Activated T-cell treated with anti-CD3 and anti-CD28 coated beads, Interleukin-2, amount 50 U/mL, for 48 hours (primary cell): Measurements from ENCODE around the gene RPS15A.
"Not testable (repeated sequence)": the region's sequence is repeated elsewhere in the genome, so short reads cannot be mapped to it uniquely, and the experiment has no call there.

Experiments used
- DNase-seq, 2 experiments: peaks; one replicate each; pipeline ENCODE4 v3.0.0-alpha.2; 2020

RPS15A gene

DNA sequence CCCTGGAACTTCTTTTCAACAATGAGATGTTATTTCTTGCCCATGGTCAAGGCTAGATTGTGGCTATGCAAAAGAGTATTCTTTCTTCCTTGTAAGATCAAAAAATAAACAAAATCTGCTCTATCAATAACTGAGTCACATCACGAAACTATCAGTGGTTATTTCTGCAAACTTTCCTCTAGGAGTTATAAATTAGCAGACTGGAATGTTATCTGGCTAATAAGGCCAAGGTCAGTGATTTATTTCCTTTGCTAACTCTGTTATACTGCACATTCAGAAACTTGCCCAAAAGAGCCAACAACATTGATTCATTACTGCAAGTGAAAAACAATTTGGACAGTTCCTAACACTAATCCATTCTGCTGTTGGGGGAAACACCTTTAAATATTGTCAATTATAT, 6.2 kb upstream of the RPS15A start:
- DNase-seq: no peak

DNA sequence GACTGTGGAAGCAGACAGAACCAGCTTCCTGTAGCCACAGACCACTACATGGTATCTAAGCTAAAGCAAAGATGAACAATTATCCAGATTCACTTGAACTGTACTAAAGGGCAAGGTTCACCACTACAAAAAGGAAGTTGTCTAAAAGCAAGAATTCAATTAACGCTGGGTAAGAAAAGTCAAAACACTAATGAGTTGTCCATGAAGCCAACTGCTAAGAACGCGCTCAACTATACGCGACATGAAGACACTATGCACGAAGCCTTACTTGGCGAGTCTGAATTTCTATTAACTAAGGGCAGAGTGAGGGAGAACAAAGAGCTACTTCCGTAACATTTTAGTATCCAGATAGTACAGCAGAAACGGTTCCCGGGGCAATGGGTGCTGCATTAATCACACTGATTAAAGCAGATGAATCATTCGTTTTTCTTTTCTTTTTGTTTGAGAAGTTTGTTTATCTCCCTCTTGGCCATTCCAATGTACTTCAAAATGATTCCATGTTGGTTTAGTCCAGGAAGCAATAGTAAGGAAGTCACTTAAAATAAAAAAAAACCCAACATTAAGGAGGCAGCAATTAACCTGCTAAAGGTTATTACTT, 2.8 kb upstream of the RPS15A start:
- no peak for DNase-seq

DNA sequence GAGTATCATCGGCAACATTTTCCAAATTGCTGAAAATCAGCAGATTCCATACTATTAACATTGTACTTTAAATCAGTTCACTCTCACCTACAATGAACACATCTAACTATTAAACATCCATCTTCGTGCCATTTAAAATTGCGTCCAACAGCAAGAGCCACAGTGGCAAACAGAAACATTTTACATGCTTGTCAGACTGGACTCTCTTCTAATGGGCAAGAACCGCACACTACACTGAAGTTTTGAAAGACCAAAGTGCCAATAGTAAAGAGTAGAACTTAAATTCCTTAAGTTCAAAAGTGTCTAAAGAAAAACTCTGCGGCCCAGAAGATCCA, 652 bp downstream of the RPS15A start:
- DNase-seq: no peak

DNA sequence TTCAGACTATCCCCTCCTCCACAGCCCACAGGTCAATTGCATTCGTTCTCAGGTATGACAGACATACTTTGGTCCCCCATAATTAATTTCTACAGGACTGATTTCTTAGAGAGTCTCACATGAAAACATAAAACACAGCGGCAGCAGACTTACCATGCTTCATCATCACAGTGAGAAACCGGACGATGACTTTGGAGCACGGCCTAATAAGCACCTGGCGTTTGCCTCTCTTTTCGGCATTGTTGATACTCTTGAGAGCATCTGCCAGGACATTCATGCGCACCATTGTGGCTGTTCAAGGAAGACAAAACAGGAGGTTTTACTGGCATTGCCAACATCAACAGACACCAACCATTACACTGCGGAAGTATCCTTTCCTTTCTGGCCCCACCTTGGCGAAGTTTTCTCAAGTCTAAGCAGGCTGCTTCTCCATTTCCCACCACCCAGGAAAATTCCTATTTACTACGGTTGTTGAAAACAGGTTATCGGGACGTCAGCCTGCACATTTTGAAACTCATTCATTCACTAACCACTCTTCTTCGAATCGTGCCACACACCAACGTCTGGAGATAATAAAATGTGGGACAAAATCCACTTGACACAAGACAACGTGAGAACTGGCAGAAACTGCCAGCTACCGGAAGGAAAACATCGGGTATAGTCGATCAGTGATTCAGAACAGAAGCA, 1.2 kb downstream of the RPS15A start:
- DNase-seq: no peak

DNA sequence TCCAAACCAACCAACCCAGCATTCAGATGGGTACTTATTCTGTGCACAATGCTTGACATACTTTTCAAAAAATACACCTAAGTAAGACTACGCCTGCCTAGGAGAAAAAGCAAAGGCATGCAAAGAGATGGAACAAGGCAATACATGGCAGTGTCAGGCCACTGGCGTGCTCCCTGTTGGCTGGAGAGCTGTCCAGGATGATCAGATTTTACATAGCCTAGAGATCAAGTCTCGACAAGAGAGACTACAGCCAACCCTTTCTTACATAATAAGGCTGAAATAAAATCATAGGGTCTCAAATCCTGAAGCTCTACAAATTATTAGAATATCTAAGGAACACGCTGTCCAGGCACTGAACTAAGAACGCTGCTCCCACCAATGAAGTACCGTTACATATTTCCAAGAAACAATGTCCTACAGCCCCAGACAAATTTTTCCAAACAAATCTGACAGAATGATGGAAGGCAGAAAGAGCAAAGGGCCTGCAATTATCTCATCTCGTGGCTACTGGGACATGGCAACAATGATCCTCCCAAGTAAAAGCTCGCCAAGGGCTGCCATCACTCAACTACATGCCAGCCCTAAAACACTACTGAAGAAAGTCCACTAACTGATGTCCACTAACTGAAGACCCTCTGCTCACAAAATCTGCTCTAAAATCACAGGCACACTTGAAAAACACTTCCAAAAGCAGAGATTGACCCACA, 5.1 kb downstream of the RPS15A start:
- no peak for DNase-seq

DNA sequence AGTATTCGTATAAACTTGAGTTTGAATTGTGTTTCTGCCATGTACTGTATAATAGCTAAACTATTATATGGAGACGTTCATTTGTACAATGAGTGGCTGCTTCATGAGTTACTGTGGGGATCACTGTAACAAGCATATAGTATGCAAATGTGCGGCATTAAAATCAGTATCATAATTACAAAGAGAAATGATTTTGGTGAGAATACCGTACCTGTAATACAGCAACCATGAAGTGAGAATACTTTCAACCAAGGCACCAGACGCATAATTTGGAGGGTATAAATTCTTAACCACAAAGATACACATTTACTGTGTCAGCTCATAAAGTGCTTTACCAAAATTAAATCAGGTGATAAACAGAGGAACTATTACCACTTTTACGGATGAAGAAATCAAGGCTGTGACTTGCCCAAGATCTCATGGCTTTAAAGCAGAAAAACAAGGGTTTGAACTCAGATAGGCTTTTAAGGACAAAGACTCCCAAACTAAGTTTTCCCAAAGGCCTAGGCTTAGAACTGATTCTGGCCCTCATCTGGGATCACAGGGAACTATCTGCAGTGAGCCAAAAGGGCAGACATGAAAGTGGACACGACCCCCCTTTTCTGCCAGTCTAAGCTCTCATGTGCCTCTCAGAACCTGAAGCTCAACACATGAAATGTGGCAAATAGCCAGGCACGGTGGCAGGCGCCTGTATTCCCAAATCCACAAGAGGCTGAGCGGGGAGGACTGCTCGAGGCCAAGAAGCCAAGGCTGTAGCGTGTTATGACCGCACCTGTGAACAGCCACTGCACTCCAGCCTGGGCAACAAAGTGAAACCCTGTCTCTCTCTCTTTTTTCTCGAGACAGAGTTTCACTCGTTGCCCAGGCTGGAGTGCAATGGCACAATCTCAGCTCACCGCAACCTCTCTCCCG, 6.4 kb downstream of the RPS15A start:
- DNase-seq: no peak

DNA sequence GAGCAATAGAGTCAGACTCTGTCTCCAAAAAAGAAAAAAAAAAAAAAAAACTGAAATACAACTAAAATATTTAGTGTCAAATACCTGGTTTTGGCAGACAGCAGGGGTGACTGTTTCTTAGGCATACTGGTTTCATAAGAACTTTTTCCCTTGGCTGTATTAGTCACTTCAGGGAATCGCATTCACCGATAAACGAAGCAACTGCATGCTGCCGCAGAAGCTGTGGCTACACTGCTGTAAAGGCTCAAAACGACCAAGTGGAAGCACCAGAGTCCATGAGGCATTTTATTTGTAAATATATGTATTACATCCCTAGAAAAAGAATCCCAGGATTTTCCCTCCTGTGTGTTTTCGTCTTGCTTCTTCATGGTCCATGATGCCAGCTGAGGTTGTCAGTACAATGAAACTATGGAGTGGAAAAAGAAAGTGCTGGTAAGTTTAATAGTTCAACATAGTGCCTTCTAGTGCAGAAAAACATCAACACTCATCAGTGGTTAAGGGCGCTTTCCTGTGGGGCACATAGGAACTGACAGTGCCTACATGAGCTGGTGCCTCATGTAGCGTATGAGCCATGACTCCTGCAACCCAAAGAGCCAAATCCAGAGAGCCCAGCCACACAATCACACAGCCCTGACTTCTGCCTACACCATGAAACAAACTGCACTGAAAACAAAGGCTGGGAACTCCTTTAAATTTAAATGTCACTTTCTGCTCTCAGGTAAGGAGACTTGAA, 7.3 kb downstream of the RPS15A start:
- peak in 1 of 2 experiments; percentile 41 for DNase-seq

DNA sequence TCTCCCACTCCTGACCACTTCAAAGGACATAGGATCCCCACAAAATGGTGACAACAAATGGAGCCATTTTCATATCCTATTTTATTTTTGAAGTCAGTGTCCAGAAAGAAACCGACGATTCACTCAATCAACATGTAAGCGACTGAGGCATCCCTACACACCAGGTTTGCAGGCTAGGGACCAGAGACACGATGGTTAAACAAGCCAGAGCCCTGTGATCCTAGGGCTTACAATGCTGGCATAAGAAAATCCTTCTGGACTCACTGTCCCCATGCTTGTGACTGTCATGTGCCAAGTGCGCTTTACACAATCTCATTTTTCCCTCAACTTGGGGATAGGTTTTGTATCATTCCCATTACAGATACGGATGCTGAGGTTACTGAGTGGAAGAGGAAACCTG, 8.9 kb downstream of the RPS15A start:
- not testable (repeated sequence) for DNase-seq

DNA sequence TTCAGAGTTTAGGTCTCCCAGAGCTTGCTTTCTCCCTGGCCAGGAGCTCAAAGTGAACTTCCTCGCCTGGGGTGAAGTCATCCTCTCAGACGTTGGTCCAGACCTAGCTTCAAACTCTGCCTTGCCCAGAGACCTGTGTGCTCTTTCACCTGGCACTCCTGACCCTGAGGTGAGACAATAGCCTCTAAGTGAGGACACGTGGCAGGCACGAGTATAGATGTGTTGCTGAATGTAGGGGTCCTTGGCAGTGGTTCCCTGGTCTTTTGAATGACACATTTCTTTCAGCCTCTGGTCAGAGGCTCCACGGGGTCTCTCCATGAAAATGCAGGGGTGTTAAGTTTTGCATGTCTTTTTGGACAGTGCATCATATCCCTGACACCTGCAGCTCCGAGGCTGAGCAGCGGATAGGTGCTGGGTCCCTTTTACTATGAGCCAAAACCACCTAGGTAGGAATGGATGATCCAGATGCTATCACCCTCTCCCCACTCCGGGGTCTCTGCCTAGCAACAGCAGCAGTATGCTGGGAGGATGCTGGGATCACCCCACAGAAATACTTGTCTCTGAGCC, 9.6 kb downstream of the RPS15A start:
- peak in 1 of 2 experiments; percentile 41 for DNase-seq

DNA sequence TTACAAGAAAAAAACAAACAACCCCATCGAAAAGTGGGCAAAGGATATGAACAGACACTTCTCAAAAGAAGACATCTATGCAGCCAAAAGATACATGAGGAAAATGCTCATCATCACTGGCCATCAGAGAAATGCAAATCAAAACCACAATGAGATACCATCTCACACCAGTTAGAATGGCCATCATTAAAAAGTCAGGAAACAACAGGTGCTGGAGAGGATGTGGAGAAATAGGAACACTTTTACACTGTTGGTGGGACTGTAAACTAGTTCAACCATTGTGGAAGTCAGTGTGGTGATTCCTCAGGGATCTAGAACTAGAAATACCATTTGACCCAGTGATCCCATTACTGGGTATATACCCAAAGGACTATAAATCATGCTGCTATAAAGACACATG, 12.5 kb downstream of the RPS15A start:
- not testable (repeated sequence) for DNase-seq

DNA sequence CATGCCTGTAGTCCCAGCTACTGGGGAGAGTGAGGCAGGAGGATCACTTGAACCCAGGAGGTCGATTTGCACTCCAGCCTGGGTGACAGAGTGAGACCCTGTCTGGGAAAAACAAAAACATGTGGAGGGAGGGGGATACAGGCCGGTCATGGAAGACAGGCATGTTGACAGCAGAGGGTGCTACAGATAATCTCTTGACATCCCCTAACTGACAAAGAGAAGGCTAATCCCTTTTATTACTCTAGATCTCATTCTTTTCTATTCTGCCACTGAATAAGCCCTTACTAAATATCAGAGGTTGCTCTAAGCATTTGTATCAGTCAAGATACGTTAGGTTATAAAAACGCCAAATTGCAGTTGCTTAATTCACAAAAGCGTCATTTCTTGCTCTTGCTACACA, 13.8 kb downstream of the RPS15A start:
- not testable (repeated sequence) for DNase-seq

DNA sequence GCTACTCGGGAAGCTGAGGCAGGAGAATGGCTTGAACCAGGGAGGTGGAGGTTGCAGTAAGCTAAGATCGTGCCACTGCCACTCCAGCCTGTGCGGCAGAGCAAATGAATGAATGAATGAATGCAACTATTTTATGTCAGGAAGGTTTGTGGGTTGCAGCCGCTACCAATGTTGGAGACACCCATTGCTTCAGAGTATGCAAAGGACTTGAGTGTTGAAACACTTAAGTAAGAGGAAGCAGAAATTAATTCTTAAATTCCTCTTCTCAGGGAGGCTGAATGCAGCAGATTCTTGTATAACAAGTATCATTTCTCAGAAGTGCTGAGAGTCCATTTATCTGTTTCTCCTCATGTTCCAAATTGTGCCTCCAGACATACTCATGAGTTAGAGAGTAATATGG, 15.5 kb downstream of the RPS15A start:
- DNase-seq: not testable (repeated sequence)

DNA sequence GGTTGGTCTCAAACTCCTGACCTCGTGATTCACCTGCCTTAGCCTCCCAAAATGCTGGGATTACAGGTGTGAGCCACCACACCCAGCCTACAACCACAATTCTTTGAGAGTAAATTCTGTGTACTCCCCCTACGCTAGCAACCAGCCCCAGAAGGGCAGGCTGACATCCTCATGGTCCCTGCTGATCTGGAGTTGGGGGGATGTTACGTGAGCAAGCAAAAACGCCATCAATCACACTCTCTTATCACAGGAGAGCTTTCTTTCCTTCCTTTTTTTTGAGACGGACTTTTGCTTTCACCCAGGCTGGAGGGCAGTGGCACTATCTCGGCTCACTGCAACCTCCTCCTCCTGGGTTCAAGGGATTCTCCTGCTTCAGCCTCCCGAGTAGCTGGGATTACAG, 18.0 kb downstream of the RPS15A start:
- not testable (repeated sequence) for DNase-seq

DNA sequence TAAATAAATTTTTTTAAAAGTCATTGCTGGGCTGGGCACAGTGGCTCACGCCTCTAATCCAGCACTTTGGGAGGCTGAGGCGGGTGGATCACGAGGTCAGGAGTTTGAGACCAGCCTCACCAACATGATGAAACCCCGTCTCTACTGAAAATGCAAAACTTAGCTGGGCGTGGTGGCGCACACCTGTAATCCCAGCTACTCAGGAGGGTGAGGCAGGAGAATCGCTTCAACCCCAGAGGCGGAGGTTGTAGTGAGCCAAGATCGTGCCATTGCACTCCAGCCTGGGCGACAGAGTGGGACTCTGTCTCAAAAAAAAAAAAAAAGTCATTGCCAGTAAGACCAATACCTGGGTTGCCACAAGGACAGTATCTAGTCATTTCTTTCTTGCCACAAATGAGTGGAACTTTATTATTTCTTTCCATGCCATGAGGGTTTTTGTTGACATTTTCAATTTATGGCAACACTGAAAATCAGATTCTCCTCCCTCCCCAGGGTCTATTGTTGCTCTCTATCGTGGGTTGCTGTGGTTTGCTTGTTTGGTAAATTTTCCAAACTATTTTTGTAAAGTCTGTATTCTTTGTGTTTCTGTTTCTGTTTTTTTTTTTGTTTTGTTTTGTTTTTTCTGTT, 19.7 kb downstream of the RPS15A start:
- DNase-seq: not testable (repeated sequence)

DNA sequence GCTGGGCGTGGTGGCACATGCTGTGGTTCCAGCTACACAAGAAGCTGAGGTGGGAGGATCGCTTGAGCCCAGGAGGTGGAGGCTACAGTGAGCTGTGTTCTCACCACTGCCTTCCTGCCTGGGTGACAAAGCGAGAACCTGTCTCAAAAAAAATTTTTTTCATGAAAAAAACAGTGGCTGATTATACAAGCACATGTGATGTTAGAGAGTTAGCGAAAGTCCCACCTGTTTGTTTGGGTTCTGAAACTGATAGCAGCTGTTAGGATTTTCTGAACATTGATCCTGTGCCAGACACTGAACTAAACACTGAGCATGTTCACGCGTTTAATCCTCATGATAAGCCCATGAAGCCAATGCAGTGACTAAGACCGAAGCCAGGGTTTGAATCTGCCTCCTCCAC, 22.9 kb downstream of the RPS15A start:
- peak in 1 of 2 experiments; percentile 47 for DNase-seq

DNA sequence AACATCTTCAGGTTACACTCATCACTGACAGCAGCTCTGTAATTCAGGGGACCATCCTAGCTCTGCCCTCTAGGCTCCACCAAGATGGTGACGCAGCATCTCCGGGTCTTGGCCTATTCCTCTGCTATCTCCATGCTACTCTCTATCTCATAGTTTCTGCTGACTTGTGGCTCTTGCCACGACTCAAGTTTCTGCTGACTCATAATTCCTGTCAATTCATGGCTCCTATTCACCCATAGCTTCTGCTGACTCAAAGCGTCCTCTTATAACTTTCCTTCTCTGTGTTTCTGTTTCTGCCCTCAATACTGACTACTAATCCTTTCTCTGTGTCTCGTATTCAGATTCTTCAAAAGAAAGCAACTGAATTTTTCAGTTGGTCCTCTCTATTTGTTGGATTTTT, 27.4 kb downstream of the RPS15A start:
- not testable (repeated sequence) for DNase-seq

DNA sequence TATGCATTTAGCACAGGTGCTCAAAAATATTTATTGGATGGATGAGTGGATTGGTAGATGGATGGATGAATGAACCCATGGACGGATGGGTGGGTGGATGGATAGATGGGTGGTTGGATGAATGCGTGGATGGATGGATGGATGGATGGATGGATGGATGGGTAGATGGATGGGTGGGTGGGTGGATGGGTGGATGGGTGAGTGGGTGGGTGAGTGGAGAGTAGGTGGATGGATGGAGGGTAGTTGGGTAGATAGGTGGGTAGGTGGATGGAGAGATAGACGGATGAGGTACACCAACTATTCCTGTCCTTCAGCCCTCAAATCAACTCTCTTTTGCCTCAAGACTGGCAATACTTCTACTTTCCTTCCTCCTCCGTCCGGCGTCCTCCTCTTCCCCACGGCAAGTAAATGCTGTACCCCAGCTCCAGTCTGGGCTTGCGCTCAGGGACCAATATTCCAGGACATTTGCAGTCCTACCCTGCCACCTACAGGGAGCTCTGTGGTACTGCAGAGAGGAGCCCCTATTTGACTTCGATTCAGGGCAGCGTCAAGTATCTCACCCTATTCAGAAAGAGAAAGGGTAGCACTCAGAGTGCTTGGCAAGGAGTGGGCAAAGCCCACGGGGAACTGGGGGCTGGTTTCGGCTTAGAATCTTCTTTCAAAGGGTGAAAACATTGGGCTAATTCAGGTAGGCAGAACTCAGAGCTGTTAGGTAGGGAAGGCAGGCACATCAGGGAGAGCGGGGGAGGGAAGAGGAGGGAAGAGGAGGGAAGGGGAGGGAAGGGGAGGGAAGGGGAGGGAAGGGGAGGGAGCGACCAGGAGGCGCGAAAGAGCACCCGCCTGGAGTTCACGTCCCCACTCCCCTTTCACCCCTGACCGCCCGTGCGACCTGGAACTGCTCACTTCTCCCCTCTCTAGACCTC, 30.3 kb downstream of the RPS15A start:
- peak; percentile 69 to 73 for DNase-seq

DNA sequence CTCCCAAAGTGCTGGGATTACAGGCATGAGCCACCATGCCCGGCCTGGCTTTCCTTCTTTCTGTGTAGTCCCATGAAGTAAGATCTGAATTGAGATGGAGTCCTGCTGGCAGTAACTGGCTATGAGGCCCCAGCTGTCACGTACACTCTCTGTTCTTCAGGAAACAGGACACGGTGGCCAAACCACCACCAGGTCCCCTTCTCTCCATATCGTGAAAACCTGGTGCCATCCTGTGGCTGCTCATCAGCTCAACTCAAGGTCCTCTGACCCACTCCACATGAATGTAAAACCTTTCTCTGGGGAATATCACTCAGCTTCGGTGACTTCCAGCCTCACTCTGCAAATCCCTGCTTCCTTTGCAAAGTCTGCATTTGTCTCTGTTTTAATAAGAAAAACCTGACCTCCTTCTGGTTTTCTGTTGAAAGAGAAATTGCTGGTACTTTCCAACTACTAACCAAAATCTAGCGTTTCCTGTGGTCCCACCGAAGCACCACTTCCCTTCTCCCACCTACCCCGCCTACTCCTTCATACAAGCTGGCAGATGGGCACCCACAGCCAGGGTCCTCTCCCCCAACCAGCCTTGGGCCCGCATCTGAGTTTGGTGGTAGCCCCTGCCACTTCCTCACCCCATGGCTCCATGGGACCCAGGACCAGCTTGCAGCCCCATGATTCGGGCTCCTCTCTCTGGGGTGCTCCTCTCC, 32.0 kb downstream of the RPS15A start:
- DNase-seq: not testable (repeated sequence)

DNA sequence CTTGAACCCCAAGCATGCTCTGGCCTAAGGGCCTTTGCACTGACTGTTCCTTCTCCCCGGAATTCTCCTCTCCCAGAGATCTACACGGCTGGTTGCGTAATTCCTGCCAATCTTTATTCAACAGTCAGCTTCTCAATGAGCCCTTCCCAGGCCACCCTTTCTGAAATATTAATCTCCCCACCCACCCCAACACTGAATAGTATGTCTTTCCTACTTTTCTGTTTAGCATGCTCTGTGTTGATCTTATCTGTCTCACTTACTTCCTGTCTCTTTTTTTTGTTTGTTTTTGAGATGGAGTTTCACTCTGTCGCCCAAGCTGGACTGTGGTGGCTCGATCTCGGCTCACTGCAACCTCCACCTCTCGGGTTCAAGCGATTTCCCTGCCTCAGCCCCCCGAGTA, 33.5 kb downstream of the RPS15A start:
- not testable (repeated sequence) for DNase-seq

DNA sequence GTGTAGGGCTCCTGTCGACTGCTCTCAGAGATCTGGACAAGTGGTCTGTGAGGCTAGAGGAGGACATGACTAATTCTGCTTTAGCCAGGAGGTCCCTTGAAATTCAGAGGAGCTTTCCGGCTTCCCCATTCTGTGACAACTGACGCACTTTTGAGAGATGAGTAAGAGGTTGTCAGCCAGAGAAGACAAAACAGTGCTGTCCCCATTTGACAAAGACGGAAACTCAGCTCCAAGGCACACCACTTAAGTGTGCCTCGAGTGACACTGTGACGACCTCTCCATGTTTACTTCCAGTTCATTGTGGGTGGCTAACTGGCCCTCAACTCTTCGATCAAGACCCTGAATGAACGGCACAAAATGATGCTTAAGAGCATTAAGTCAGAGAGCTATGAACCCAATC, 47.3 kb downstream of the RPS15A start:
- not testable (repeated sequence) for DNase-seq
